OCI-LY7 (cell line): ENCODE results near the gene XDH. TPM values are rescaled to one million over a fixed set of nuclear protein-coding genes. Genes with fewer than 3 reads are reported as not detected.

ENCODE experiments used
- BruUV-seq: library from RNA; stranded (reverse); fragments of 400-500 nt; replicated peaks from 2 replicates; lab custom pipeline; 2021; lab: Mats Ljungman, UMichigan
- CTCF ChIA-PET: fragments of 300-600 bp; sonication (Branson Sonifier 250); formaldehyde crosslinking; loops from one replicate; lab custom pipeline; 2022; ENCODE audit warnings: antibody characterized with exemption; ENCODE audit not compliant: unreplicated experiment; lab: Charles Lee
- POLR2A ChIA-PET: fragments of 300-600 bp; sonication (Branson Sonifier 250); formaldehyde crosslinking; loops from one replicate; lab custom pipeline; 2022; ENCODE audit warnings: antibody characterized with exemption; lab: Charles Lee
- DNase-seq: peaks from one replicate; pipeline ENCODE4 v3.0.0-alpha.2; 2015; ENCODE audit warnings: low spot score
- H2AFZ ChIP-seq: fragments of 200-600 bp; sonication (generic), shearing (Covaris generic); 2 replicates; pipeline ENCODE4 v1.6.1; 2014; ENCODE audit warnings: mild to moderate bottlenecking, antibody characterized with exemption, low read length, moderate library complexity
- H3K27ac ChIP-seq: fragments of 200-600 bp; sonication (generic); 2 replicates; pipeline ENCODE4 v1.5.1; 2014; ENCODE audit warnings: mixed run types, low read depth, mild to moderate bottlenecking, moderate library complexity, low read length, inconsistent platforms; ENCODE audit not compliant: poor library complexity, severe bottlenecking
- H3K36me3 ChIP-seq: fragments of 200-600 bp; sonication (generic); 2 replicates; pipeline ENCODE4 v1.6.1; 2014; ENCODE audit warnings: mild to moderate bottlenecking, antibody characterized with exemption, low read length, moderate library complexity, mixed read lengths; ENCODE audit not compliant: insufficient read depth
- H3K4me1 ChIP-seq: fragments of 200-600 bp; sonication (generic); 2 replicates; pipeline ENCODE4 v1.5.1; 2014; ENCODE audit warnings: mild to moderate bottlenecking, low read length; ENCODE audit not compliant: insufficient read depth, poor library complexity, severe bottlenecking
- H3K4me2 ChIP-seq: fragments of 200-600 bp; sonication (generic); 2 replicates; pipeline ENCODE4 v1.6.1; 2014; ENCODE audit warnings: mild to moderate bottlenecking, low read length
- H3K4me3 ChIP-seq: fragments of 200-600 bp; sonication (generic); 2 replicates; pipeline ENCODE4 v1.5.1; 2014; ENCODE audit warnings: mild to moderate bottlenecking, low read depth, low read length; ENCODE audit not compliant: poor library complexity, severe bottlenecking
- H3K79me2 ChIP-seq: fragments of 200-600 bp; sonication (generic); 2 replicates; pipeline ENCODE4 v1.6.1; 2016; ENCODE audit warnings: low read depth, mild to moderate bottlenecking, low read length, moderate library complexity, mixed read lengths; ENCODE audit not compliant: insufficient read depth
- H3K9me2 ChIP-seq: fragments of 200-600 bp; sonication (generic); 2 replicates; pipeline ENCODE4 v1.6.1; 2016; ENCODE audit warnings: mild to moderate bottlenecking, low read length, mixed read lengths; ENCODE audit not compliant: insufficient read depth
- H3K9me3 ChIP-seq: fragments of 200-600 bp; sonication (generic); 2 replicates; pipeline ENCODE4 v1.6.1; 2014; ENCODE audit warnings: mild to moderate bottlenecking, mixed run types, low read length, mixed read lengths
- H4K20me1 ChIP-seq: fragments of 200-600 bp; sonication (generic); 2 replicates; pipeline ENCODE4 v1.6.1; 2014; ENCODE audit warnings: mild to moderate bottlenecking, antibody characterized with exemption, low read length, moderate library complexity, mixed read lengths; ENCODE audit not compliant: insufficient read depth
- EZH2phosphoT487 ChIP-seq: fragments of 200-600 bp; sonication (generic); IDR thresholded peaks from 2 replicates; pipeline ENCODE4 v1.6.1; 2018; ENCODE audit warnings: low read depth, borderline replicate concordance, mild to moderate bottlenecking, mixed run types, antibody characterized with exemption, low read length, moderate library complexity, mixed read lengths
- intact Hi-C: fragments of 100-400 bp; cut with micrococcal nuclease; formaldehyde crosslinking; loops from one replicate; pipeline ENCODE4 v1.10.0; 2022; ENCODE audit not compliant: unreplicated experiment
- total RNA-seq, 2 experiments: library from RNA; depleted of rRNA in 1 of 2; stranded (reverse); fragments of >200 nt in 1 of 2; shearing (Covaris generic) in 1 of 2; gene quantifications; 2 replicates each; pipeline ENCODE4 v1.2.3, GENCODE V29; 2014 to 2022
- TF ChIP-seq, protein P1 (sequence below): fragments of 200-600 bp; sonication (generic); conservative IDR thresholded peaks from 2 replicates; pipeline ENCODE4 v1.5.1; 2014; ENCODE audit warnings: mild to moderate bottlenecking, antibody characterized with exemption, low read length, moderate library complexity, mixed read lengths

XDH gene
- total RNA-seq, 2 experiments from 2014 or later: not detected

DNA sequence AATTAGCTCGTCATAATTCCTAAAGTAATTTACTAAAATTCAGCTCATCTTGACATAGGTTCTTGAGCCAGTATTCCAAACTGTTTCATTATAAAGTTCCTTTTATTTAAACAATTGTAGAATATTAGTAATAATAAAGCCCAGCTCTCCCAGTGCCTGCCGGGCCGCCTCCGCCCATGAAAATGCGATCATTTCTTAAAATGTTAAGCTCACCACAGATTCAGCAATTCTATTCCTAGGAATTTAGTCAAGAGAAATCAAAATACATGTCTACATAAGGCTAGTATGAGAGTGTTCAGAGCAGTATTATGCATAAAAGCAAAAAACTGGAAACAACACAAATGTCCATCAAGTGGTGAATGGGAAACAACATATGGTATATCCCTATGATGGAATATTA, 52.0 kb downstream of the XDH start:
- ChIA-PET POLR2A (no interaction called here), CTCF (no interaction called here)
- no peaks in the 10 kb centered on the region for H3K9me3 ChIP-seq
- H3K36me3 ChIP-seq: no peaks in the 10 kb centered on the region
- intact Hi-C loops: no loop called here
- no peak for DNase-seq
- no TSS peak for BruUV-seq
- no peaks in the 10 kb centered on the region for H3K79me2 ChIP-seq
- no peak overlapping the region for H2AFZ ChIP-seq
- H3K4me3 ChIP-seq: no peak overlapping the region
- H3K27ac ChIP-seq: no peak overlapping the region
- no peak for TF ChIP-seq EZH2phosphoT487
- TF ChIP-seq, protein P1, sequence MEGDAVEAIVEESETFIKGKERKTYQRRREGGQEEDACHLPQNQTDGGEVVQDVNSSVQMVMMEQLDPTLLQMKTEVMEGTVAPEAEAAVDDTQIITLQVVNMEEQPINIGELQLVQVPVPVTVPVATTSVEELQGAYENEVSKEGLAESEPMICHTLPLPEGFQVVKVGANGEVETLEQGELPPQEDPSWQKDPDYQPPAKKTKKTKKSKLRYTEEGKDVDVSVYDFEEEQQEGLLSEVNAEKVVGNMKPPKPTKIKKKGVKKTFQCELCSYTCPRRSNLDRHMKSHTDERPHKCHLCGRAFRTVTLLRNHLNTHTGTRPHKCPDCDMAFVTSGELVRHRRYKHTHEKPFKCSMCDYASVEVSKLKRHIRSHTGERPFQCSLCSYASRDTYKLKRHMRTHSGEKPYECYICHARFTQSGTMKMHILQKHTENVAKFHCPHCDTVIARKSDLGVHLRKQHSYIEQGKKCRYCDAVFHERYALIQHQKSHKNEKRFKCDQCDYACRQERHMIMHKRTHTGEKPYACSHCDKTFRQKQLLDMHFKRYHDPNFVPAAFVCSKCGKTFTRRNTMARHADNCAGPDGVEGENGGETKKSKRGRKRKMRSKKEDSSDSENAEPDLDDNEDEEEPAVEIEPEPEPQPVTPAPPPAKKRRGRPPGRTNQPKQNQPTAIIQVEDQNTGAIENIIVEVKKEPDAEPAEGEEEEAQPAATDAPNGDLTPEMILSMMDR: no peak
- no peak overlapping the region for H3K4me2 ChIP-seq
- no peaks in the 10 kb centered on the region for H3K4me1 ChIP-seq
- H4K20me1 ChIP-seq: no peaks in the 10 kb centered on the region
- H3K9me2 ChIP-seq: no peaks in the 10 kb centered on the region

DNA sequence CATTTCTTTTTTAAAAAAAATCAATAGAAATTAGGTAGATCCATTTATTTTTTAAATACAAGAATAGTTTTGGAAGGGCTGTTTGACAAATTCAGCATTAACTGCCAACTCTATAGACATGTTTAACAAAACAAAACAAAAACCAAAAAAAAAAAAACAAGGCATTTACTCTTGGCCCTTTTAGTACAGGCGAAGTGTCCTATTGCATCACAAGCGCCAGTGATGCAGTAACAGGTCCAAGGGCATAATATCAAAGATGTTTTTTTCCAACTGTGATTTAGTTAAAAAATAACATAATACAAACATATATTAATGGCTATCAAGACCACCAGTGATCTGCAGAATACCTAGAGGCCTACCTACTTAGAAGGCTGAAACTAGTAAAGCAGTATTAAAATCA, 55.3 kb downstream of the XDH start:
- Histone ChIP-seq H3K36me3 (no peaks in the 10 kb centered on the region), H3K79me2 (no peaks in the 10 kb centered on the region), H3K4me2 (no peak overlapping the region), H2AFZ (no peak overlapping the region), H3K4me3 (no peak overlapping the region), H3K4me1 (no peaks in the 10 kb centered on the region), H4K20me1 (no peaks in the 10 kb centered on the region), H3K27ac (no peak overlapping the region), H3K9me2 (no peaks in the 10 kb centered on the region), H3K9me3 (no peaks in the 10 kb centered on the region)
- BruUV-seq: no TSS peak
- intact Hi-C loops: no loop called here
- no peak for DNase-seq
- ChIA-PET POLR2A (no interaction called here), CTCF (no interaction called here)
- TF ChIP-seq EZH2phosphoT487: no peak
- TF ChIP-seq, protein P1: no peak

DNA sequence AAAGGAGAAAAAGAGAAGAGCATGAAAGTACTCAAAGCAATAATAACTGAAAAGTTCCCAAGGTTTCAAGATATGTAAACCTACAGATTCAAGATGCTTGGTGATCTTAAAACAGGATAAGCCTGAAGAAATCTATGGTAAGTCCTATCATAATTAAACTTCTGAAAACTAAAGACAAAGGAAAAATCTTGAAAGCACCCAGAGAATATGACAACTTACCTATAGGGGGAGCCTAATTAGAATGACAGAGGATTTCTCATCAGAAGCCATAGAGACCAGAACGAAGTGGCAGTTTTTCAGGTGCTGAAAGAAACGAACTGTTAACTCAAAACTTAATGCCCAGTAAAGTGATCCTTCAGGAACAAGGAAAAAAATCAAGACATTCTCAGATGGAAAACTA, 59.7 kb downstream of the XDH start:
- no peaks in the 10 kb centered on the region for H3K9me3 ChIP-seq
- H2AFZ ChIP-seq: no peak overlapping the region
- DNase-seq: peak; percentile 27
- ChIA-PET CTCF (no interaction called here), POLR2A (interaction anchor here (1.6 kb wide), 1 partner anchor 10 kb away, joined by 4 read pairs; no protein-coding TSS in a partner anchor)
- BruUV-seq: no TSS peak
- TF ChIP-seq, protein P1: peak; percentile 78
- TF ChIP-seq EZH2phosphoT487: no peak
- H3K4me3 ChIP-seq: no peak overlapping the region
- no peaks in the 10 kb centered on the region for H3K4me1 ChIP-seq
- no peaks in the 10 kb centered on the region for H3K9me2 ChIP-seq
- no peaks in the 10 kb centered on the region for H3K36me3 ChIP-seq
- H3K4me2 ChIP-seq: no peak overlapping the region
- intact Hi-C loops: no loop called here
- no peaks in the 10 kb centered on the region for H4K20me1 ChIP-seq
- H3K27ac ChIP-seq: no peak overlapping the region
- no peaks in the 10 kb centered on the region for H3K79me2 ChIP-seq
